GM18498 (cell line): ENCODE data around the gene BET1L.
"Not testable (repeated sequence)": the region's sequence is repeated elsewhere in the genome, so short reads cannot be mapped to it uniquely, and the experiment has no call there.

ENCODE experiments used
- ATAC-seq: cut with Tn5 transposase; IDR thresholded peaks from one replicate; pipeline ENCODE4 v1.9.1; 2021; ENCODE audit warnings: mild to moderate bottlenecking, moderate library complexity; ENCODE audit not compliant: unreplicated experiment

Gene BET1L

DNA sequence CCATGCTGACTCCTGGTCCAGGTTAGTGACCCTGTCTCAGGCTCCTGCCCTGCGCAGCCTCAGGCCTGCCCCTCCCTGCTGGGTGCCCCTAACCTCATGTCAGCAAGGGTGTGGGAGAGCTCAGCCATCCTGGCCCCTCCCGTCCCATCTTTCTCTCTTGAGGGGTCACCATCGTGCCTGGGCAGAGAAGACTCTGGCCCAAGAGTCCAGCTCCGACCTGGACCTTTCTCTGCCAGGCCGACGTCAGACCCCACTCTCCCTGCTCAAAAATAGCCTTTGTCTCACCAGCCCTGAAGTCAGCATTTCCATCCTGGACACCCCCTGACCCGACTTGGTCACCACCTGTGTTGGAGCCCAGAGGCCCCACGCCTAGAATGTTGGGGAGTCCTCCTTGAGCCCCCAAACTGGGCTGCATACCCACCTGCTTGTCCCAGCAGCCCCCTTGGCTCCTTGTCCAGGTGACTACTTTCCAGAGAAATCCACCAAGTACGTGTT is 9.4 kb downstream of the BET1L start:
- ATAC-seq: no peak

DNA sequence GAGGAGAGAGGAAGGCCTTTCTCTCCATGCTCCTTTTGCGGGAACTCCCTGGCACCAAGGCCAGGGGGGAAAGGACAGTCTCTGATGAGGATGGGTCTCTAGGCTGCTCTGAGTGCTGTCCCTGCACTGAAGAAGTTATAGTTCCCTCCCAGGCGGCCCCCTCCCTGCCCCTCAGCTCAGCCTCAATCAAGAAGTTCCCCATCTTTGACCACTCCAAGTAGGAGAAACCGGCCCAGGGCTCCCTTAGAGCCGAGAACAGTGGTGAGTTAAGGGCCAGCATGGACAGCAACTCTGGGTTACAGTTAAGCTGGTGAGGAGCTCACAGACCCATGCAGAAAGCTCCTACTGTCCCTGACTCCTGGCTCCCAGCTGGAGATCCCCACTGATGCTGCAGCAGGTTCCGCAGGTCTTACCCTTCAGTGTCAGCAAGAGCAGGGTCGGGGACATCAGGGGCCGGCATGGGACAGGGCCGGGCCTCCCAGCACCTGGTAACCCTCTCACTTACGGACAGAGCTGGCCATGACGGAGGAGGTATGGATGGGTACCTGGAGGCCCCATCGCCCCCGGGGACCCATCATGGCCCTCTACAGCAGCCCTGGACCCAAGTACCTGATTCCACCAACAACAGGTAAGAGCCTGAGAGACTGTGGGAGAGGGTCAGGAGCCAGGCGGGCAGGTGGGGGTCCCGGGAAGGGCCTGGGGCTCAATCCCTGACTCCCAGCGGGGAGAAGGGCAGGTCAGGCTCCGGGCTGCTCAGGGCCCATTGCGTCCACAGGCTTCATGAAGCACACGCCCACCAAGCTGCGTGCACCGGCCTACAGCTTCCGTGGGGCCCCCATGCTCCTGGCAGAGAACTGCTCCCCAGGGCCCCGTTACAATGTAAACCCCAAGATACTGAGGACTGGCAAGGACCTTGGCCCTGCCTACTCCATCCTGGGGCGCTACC is 10.1 kb downstream of the BET1L start:
- no peak for ATAC-seq

DNA sequence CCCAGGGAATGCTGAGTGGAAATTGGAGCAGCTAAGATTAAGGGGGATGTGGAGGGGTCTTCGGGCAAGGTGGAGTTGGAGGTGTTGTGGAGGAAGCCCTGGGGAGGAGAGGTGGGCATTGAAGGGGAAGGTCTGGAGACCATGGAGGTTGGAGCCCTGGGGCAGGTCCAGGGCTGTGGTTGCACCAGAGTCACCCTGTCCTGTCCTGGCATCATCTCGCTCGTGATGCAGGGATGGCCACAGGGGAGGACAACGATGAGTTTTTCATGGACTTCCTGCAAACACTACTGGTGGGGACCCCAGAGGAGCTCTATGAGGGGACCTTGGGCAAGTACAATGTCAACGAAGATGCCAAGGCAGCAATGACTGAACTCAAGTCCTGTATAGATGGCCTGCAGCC is 13.7 kb downstream of the BET1L start:
- not testable (repeated sequence) for ATAC-seq

DNA sequence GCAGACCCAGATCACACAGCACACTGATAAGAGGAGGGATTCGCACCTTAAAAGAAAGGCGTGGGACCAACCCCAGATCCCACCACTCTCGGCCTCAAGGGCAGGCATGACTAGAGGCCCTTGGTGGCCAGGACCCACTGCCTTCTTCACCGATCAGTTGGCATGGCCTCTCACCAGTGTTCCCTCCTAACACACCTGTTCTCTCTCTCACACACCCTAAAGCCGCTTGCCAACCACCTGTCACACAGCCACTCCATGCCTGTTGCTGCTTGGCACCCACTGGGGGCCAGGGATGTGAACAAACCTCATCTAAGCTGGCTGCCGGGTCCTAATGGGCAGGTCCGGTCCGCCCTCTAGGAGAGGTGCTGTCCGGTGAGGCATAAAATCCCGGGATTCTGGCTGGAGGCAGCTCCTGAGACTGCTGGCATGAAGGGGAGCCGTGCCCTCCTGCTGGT is 14.5 kb downstream of the BET1L start, which contains the start of gene SCGB1C1:
TSS of gene SCGB1C1 (plus strand) at position 405 of the 455 bp plus-strand sequence. CDS start at position 427, 22 bp downstream.
- not testable (repeated sequence) for ATAC-seq

DNA sequence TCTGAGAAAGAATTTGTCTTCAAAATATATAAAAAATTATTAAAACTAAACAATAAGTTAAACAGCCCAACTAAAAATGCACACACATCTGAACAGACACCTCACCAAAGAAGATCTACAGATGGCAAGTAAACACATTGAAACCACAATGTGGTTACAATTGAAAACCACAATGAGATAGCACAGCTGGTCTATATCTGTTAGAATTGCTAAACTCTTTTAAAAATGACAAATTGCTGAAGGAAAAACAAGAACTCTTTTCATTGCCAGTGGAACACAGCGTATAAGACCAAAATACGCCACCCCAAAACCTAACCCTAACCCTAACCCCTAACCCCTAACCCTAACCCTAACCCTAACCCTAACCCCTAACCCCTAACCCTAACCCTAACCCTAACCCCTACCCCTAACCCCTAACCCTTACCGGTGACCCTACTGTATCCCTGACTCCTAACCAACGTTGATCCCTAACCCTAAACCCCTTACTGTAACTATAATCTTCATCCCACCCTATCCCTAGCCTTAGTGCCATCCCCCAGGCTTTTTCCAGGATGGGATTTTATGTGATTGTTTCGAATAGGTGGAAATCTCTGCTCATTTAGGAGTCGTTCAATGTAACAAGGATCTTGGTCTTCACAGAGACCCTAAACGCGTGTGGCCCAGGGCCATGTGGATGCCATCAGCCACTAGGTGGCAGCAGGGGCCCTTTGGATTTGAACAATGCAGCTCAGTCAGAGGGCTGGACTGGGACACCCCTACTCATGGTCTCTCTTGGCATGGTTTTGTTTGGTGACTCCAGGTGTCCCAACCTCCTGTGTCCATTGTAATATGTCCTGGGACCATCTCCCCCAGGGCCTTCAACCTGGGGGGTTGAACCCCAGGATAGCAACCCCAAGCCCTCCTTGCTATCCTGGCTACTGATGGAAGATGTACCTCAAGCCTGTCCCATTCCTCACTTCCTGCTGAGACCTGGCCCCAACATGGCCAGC is 15.4 kb downstream of the BET1L start:
- ATAC-seq: not testable (repeated sequence)

GRCh38 chr11:190546-190945 is 16.7 kb downstream of the BET1L start:
- ATAC-seq: not testable (repeated sequence)

- ATAC-seq: peak; percentile 80
Measured at GRCh38 chr11:189843-190311, 17.3 kb downstream of the BET1L start.

DNA sequence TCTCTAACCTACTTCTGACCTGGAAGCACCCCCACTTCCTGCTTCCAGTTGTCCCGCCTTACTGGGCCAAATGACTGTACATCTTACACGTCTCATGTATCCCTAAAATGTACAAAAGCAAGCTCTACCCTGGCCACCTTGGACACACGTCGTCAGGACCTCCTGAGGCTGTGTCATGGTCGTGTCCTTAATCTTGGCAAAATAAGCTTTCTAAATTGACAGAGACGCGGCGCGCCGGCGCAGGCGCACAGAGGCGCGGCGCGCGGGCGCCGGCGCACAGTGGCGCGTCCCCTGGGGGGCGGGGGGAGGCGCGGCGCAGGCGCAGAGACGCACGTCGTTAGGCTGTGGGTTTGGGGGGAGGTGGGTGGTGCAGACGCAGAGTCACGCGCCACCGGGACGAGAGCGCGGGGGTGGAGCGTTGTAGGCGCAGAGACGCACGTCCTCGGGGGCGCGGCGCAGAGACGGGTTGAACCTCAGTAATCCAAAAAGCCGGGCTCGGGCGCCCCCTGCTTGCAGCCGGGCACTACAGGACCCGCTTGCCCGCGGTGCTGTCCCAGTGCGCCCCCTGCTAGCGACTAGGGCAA is 17.9 kb downstream of the BET1L start:
- peak; percentile 23 for ATAC-seq

- ATAC-seq: not testable (repeated sequence)
Measured at GRCh38 chr11:180242-180641, 27.0 kb downstream of the BET1L start.
